HCT116 (cell line): Measurements from ENCODE around the gene MNX1. TPM values are rescaled to one million over a fixed set of nuclear protein-coding genes. Genes with fewer than 3 reads are reported as not detected.

Experiments used
- ATAC-seq: fragments of 200-7000 bp; cut with Tn5 transposase; 2 replicates; pipeline ENCODE4 v1.9.1; 2020; ENCODE audit warnings: mild to moderate bottlenecking, moderate library complexity
- BruUV-seq: library from RNA; stranded (reverse); fragments of 400-500 nt; replicated peaks from 2 replicates; lab custom pipeline; 2021; lab: Mats Ljungman, UMichigan
- CTCF ChIA-PET: fragments of 300-600 bp; sonication (Branson Sonifier 250); formaldehyde crosslinking; loops from one replicate; lab custom pipeline; 2021; ENCODE audit warnings: antibody characterized with exemption; lab: Charles Lee
- POLR2A ChIA-PET: fragments of 300-600, 350-600 bp; sonication (Branson Sonifier 250); formaldehyde crosslinking; loops from one replicate; lab custom pipeline; 2021; ENCODE audit warnings: antibody characterized with exemption; lab: Charles Lee
- RAD21 ChIA-PET, 2 experiments: fragments of 300-600 bp; sonication (Branson Sonifier 250); formaldehyde crosslinking; loops; one replicate each; lab custom pipeline; 2023; ENCODE audit warnings: low total read pairs in 2 of 2; ENCODE audit not compliant: uncharacterized antibody in 2 of 2, unreplicated experiment in 2 of 2, low non-redundant PET in 1 of 2; lab: Charles Lee
- DNase-seq: peaks from one replicate; pipeline ENCODE4 v3.0.0-alpha.2; 2010; ENCODE audit warnings: low read depth, low spot score
- H2AFZ ChIP-seq: fragments of 200-600 bp; shearing (Covaris generic), sonication (generic); 2 replicates; pipeline ENCODE4 v1.6.1; 2017; ENCODE audit warnings: low read depth, mixed run types, mixed read lengths, antibody characterized with exemption, low read length; ENCODE audit not compliant: poor library complexity, severe bottlenecking
- H3K27ac ChIP-seq: 2 replicates; pipeline ENCODE4 v1.5.1; 2012; ENCODE audit warnings: low read depth, low read length
- H3K27me3 ChIP-seq: fragments of 200-600 bp; sonication (generic); 2 replicates; pipeline ENCODE4 v1.6.1; 2016; ENCODE audit warnings: mixed run types, low read length, mixed read lengths; ENCODE audit not compliant: insufficient read depth
- H3K36me3 ChIP-seq, 2 experiments: fragments of 200-500 bp in 1 of 2; fragments of 200-600 bp in 1 of 2; sonication (Bioruptor generic) in 1 of 2; sonication (generic) in 1 of 2; 2 replicates each; pipeline versions ENCODE4 v1.5.1 to v1.6.1; 2014 to 2016; ENCODE audit warnings: low read length in 2 of 2, inconsistent platforms in 1 of 2, mixed read lengths in 1 of 2, mixed run types in 1 of 2; ENCODE audit not compliant: insufficient read depth in 2 of 2, control insufficient read depth in 1 of 2
- H3K4me1 ChIP-seq, 2 experiments: fragments of 200-600 bp in 1 of 2; sonication (generic) in 1 of 2; 2 replicates each; pipeline versions ENCODE4 v1.5.1 to v1.6.1; 2012 to 2017; ENCODE audit warnings: low read length in 2 of 2, inconsistent platforms in 1 of 2, mild to moderate bottlenecking in 1 of 2, mixed read lengths in 1 of 2, mixed run types in 1 of 2, moderate library complexity in 1 of 2; ENCODE audit not compliant: insufficient read depth in 2 of 2, control insufficient read depth in 1 of 2
- H3K4me2 ChIP-seq: fragments of 200-600 bp; sonication (generic); 2 replicates; pipeline ENCODE4 v1.6.1; 2017; ENCODE audit warnings: mixed run types, low read length, mixed read lengths
- H3K4me3 ChIP-seq, 2 experiments: fragments of 200-600 bp in 1 of 2; sonication (generic) in 1 of 2; replicated peaks in 1 of 2; 2 replicates each; pipeline ENCODE4 v1.5.1; 2011 to 2016; ENCODE audit warnings: low read length in 2 of 2, control low read depth in 1 of 2, low read depth in 1 of 2, mild to moderate bottlenecking in 1 of 2, mixed read lengths in 1 of 2, mixed run types in 1 of 2
- H3K79me2 ChIP-seq: fragments of 200-600 bp; sonication (generic); 2 replicates; pipeline ENCODE4 v1.6.1; 2017; ENCODE audit warnings: mild to moderate bottlenecking, mixed run types, low read length, moderate library complexity, mixed read lengths; ENCODE audit not compliant: insufficient read depth
- H3K9ac ChIP-seq: fragments of 200-600 bp; sonication (generic); 2 replicates; pipeline ENCODE4 v1.6.1; 2016; ENCODE audit warnings: low read length, mixed read lengths
- H3K9me2 ChIP-seq: fragments of 200-600 bp; sonication (generic), shearing (Covaris generic); 2 replicates; pipeline ENCODE4 v1.6.1; 2017; ENCODE audit warnings: mixed run types, mild to moderate bottlenecking, moderate library complexity; ENCODE audit not compliant: insufficient read depth
- H3K9me3 ChIP-seq, 2 experiments: fragments of 200-500 bp in 1 of 2; fragments of 200-600 bp in 1 of 2; sonication (Bioruptor generic) in 1 of 2; sonication (generic) in 1 of 2; 2 replicates each; pipeline ENCODE4 v1.6.1; 2014 to 2017; ENCODE audit warnings: low read length in 2 of 2, mixed read lengths in 2 of 2, inconsistent platforms in 1 of 2, low read depth in 1 of 2, mild to moderate bottlenecking in 1 of 2, mixed run types in 1 of 2, moderate library complexity in 1 of 2; ENCODE audit not compliant: control insufficient read depth in 1 of 2, insufficient read depth in 1 of 2
- H4K20me1 ChIP-seq: fragments of 200-600 bp; sonication (generic), shearing (Covaris generic); 2 replicates; pipeline ENCODE4 v1.6.1; 2017; ENCODE audit warnings: mixed run types, mild to moderate bottlenecking, moderate library complexity; ENCODE audit not compliant: insufficient read depth
- EZH2 ChIP-seq: fragments of 200-600 bp; sonication (generic); IDR thresholded peaks from 2 replicates; pipeline ENCODE4 v1.6.1; 2017; ENCODE audit warnings: antibody characterized with exemption, mixed run types
- FOSL1 ChIP-seq: IDR thresholded peaks from 2 replicates; pipeline ENCODE4 v1.6.1; 2012; ENCODE audit warnings: low read depth
- JUND ChIP-seq: IDR thresholded peaks from 2 replicates; pipeline ENCODE4 v1.6.1; 2012
- POLR2A ChIP-seq: IDR thresholded peaks from 2 replicates; pipeline ENCODE4 v1.7.0; 2011; ENCODE audit warnings: borderline replicate concordance; ENCODE audit not compliant: insufficient read depth, insufficient read length; ENCODE audit errors: extremely low read depth
- YY1 ChIP-seq: IDR thresholded peaks from 2 replicates; pipeline ENCODE4 v1.6.1; 2011; ENCODE audit warnings: low read length, low read depth, moderate library complexity, mild to moderate bottlenecking; ENCODE audit not compliant: insufficient replicate concordance; ENCODE audit errors: extremely low read depth
- intact Hi-C: fragments of 100-400 bp; cut with micrococcal nuclease; formaldehyde crosslinking; loops from 2 replicates; pipeline ENCODE4 v1.10.0; 2022
- total RNA-seq: library from RNA; stranded (reverse); gene quantifications from one replicate; pipeline ENCODE4 v1.2.1, GENCODE V29; 2021; ENCODE audit not compliant: unreplicated experiment
- TF ChIP-seq, protein P1 (sequence below), 3 experiments: fragments of 200-600 bp in 1 of 3; sonication (generic) in 1 of 3; IDR thresholded peaks in 2 of 3; conservative IDR thresholded peaks in 1 of 3; 2 replicates each; pipeline ENCODE4 v1.5.1; 2012 to 2017; ENCODE audit warnings: low read depth in 2 of 3, low read length in 2 of 3, antibody characterized with exemption in 1 of 3, borderline replicate concordance in 1 of 3, control low read depth in 1 of 3, mild to moderate bottlenecking in 1 of 3, mixed read lengths in 1 of 3, mixed run types in 1 of 3, moderate library complexity in 1 of 3; ENCODE audit not compliant: insufficient read depth in 1 of 3
- TF ChIP-seq, protein P2 (sequence below): IDR thresholded peaks from 2 replicates; pipeline ENCODE4 v1.6.1; 2012; ENCODE audit warnings: low read depth

Gene MNX1
- total RNA-seq, 1 experiment from 2014 or later = 7.7 TPM

DNA sequence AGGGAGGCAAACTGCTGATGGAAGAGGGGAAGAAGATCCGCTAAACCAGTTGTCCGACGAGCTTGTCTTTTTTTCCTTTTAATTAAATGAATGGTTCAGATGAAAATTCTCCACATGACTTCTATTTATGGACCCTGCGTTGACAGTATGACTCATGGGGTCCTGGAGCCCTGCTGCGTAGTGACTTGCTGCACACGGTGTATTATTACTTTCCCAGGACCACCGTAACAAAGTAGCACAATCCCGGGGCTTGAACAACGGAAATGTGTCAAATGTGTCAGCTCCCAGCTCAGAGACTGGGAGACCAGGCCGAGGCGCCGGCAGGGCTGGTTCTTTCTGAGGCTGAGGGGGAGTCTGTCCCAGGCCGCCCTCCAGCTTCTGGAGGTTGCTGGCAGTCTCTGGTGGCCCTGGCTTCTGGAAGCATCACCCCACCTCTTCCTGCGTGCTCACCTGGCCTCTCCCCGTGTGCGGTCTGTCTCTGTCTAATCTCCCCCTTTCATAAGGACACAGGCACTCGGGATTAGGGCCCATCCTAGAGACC, 33.8 kb upstream of the MNX1 start:
- ATAC-seq (no peak), DNase-seq (no peak)
- Histone ChIP-seq H4K20me1 (no peaks in the 10 kb centered on the region), H3K27ac (no peak overlapping the region), H3K79me2 (no peaks in the 10 kb centered on the region), H3K9ac (no peak overlapping the region), H3K27me3 (no peaks in the 10 kb centered on the region), H3K9me3 (no peaks in the 10 kb centered on the region), H3K4me3 (no peak overlapping the region), H3K36me3 (no peaks in the 10 kb centered on the region), H3K9me2 (no peaks in the 10 kb centered on the region), H3K4me1 (no peaks in the 10 kb centered on the region), H2AFZ (no peak overlapping the region), H3K4me2 (no peak overlapping the region)
- BruUV-seq = no TSS peak
- intact Hi-C loops = no loop called here
- ChIA-PET POLR2A (no interaction called here), CTCF (no interaction called here), RAD21 (no interaction called here)
- TF ChIP-seq YY1 (no peak), POLR2A (no peak), FOSL1 (no peak), JUND (no peak), EZH2 (no peak)
- TF ChIP-seq, protein P1, sequence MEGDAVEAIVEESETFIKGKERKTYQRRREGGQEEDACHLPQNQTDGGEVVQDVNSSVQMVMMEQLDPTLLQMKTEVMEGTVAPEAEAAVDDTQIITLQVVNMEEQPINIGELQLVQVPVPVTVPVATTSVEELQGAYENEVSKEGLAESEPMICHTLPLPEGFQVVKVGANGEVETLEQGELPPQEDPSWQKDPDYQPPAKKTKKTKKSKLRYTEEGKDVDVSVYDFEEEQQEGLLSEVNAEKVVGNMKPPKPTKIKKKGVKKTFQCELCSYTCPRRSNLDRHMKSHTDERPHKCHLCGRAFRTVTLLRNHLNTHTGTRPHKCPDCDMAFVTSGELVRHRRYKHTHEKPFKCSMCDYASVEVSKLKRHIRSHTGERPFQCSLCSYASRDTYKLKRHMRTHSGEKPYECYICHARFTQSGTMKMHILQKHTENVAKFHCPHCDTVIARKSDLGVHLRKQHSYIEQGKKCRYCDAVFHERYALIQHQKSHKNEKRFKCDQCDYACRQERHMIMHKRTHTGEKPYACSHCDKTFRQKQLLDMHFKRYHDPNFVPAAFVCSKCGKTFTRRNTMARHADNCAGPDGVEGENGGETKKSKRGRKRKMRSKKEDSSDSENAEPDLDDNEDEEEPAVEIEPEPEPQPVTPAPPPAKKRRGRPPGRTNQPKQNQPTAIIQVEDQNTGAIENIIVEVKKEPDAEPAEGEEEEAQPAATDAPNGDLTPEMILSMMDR (IDR thresholded peaks at IDR 0.05 in 2 of 3, conservative IDR thresholded peaks at IDR 0.05 in 1 of 3; ENCODE audit: borderline replicate concordance in 1 of 3, insufficient read depth in 1 of 3, low read depth in 2 of 3, low read length in 2 of 3) = no peak
- TF ChIP-seq, protein P2, sequence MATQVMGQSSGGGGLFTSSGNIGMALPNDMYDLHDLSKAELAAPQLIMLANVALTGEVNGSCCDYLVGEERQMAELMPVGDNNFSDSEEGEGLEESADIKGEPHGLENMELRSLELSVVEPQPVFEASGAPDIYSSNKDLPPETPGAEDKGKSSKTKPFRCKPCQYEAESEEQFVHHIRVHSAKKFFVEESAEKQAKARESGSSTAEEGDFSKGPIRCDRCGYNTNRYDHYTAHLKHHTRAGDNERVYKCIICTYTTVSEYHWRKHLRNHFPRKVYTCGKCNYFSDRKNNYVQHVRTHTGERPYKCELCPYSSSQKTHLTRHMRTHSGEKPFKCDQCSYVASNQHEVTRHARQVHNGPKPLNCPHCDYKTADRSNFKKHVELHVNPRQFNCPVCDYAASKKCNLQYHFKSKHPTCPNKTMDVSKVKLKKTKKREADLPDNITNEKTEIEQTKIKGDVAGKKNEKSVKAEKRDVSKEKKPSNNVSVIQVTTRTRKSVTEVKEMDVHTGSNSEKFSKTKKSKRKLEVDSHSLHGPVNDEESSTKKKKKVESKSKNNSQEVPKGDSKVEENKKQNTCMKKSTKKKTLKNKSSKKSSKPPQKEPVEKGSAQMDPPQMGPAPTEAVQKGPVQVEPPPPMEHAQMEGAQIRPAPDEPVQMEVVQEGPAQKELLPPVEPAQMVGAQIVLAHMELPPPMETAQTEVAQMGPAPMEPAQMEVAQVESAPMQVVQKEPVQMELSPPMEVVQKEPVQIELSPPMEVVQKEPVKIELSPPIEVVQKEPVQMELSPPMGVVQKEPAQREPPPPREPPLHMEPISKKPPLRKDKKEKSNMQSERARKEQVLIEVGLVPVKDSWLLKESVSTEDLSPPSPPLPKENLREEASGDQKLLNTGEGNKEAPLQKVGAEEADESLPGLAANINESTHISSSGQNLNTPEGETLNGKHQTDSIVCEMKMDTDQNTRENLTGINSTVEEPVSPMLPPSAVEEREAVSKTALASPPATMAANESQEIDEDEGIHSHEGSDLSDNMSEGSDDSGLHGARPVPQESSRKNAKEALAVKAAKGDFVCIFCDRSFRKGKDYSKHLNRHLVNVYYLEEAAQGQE = no peak
